NCI-H1436 (cell line): ENCODE results near the gene TSPAN11.
"Not testable (repeated sequence)": the region's sequence is repeated elsewhere in the genome, so short reads cannot be mapped to it uniquely, and the experiment has no call there.

Experiments
- DNase-seq: peaks from one replicate; lab custom pipeline; 2025; lab: John Stamatoyannopoulos, UW

Gene TSPAN11

GRCh38 chr12:31019976-31020375 is 93.4 kb downstream of the TSPAN11 start:
- DNase-seq, result no peak

DNA sequence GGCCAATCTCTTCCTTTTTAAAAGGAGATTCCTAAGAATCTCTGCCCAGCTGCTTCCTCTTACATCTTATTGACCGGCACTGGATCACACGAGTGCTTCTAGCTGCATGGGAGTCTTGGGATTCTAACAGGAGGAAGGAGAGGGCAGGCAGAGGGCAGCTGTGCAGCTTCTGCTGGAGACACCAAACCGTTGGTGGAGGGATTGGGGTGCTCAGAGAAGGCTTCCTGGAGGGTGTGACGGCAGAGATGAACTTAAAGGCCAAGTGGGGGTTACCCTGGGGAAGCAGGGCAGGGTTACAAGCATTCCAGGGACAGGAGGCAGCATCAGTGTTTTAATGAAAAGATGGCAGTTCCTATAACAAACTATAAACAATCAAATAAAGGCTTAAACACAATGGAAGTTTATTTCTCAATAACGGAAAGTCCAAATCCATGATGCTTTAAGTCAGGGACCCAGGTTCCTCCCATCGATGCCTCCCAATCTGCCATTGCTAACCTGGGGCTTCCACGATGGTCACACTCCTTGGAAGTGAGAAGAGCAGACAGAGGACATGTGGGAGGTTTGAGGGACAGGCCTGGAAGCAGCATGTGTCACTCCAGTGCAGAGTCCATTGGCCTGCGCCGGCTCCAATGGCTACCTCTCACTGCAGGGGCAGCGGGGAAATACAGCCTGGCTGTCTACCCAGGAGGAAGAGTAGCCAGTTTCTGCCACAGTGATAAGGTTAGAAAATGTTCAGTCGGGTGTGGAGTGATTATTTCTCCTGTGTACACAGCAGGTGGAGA is 94.0 kb downstream of the TSPAN11 start:
- DNase-seq, result no peak

DNA sequence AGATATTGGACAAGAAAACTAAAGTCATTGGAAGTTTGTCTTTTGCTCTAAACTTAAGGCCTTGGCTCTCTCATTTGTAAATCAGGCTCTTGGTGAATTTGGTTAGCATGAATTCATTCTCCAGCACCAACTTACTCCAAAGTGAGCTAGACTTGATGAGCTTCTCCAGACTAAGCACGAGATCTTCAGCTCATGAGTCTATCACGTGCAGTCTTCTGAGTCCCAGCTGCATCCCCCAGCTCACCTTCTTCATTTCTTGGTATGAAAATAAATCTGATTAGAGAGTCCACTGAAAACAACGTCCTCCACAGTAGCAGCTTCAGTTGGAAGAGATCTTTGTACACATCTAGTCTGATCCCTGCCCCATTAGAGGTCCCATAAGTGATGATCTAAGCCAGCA is 94.6 kb downstream of the TSPAN11 start:
- no peak for DNase-seq

DNA sequence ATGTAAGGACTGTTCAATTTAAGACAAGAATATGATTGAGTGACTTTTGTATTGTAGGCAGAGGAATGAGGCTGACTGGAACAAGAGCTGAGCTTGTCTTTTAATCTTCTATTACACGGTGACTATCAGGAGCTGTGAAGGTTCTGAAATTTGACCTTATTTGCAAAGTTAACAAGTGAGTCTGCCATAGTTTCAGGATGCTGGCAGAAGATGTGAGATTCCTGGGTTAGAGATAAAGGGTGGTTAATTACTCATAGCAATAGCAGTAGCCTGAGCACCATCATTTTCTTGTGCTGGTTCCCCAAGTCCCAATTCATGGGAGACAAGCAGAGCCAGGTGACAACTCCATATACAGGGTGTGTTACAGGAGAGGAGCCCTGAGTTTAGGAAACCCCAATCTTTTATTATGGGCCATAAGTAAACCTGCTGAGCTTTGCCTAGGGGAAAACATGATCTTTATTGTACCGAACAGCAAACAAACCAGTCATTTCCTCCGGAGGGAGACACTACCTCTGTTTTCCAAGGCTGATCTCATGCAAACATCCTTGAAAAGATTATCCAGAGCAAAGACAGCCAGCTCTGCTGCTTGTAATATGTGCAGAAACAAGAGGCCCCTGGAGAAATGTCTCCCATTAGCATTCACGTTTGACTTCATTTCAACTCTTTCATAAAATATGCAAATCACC is 95.4 kb downstream of the TSPAN11 start:
- DNase-seq, result no peak

GRCh38 chr12:31023271-31023724 is 96.8 kb downstream of the TSPAN11 start:
- DNase-seq, result no peak

GRCh38 chr12:31026202-31026601 is 99.7 kb downstream of the TSPAN11 start:
- no peak for DNase-seq

- not testable (repeated sequence) for DNase-seq
These were observed 100.5 kb downstream of the TSPAN11 start for GRCh38 chr12:31027006-31027405.

GRCh38 chr12:31029468-31029867 is 102.9 kb downstream of the TSPAN11 start:
- no peak for DNase-seq

- DNase-seq, result no peak
These were observed 103.5 kb downstream of the TSPAN11 start for GRCh38 chr12:31029916-31030562.

DNA sequence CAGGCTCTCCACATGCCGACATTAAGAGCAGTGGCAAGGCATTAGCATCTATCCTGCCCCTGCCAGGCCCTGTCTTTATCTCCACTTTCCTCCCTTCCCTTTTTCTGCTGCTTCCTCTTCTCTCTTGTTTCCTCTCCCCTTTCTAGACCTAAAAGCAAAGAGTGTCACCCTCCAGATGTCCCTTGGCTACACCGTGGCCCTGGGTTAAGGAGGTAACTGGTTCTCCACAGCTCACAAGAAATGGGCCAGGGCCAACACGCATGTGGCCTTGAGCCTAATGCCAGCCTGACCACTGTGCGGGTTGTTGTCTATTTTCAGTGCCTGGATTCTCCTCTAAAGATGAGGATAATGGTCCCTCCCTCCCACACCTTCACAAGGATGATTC is 105.4 kb downstream of the TSPAN11 start:
- DNase-seq, result no peak

DNA sequence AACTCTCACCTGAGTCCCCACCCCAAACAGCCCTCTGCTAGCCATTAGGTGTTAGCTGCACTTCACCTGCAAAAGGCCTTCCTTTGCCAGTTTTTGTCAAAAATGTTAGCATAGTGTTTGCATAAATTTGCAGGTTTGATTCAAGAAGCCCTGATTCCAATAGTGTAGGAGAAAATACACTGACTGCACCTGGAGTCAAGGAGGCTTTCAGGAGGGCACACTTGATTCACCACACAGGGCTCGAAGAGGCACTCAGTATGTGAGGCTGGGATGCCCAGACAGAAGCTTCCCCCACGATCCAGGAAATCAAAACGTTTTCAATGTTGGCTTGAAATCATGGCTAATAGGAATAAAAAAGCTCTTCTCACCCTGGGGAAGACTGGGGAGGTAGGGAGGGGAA is 106.6 kb downstream of the TSPAN11 start:
- no peak for DNase-seq

DNA sequence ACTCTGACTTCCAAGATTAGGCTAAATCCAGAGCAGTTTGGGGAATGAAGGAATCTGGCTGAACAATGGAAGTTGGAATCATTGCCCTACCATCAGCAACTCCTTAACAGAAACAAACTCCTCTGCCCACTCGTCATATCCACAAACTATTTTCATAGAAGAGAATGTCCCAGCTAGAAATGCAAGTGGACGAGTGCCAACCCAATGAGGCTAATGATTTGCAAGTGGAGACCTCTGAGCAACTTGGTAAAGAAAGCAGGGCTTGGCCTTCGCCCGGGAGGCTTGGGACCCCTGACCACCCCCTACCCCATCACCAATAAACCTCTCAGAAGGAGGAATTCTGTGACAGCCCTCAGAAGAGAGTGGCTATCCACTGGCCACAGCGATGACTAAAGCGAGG is 107.1 kb downstream of the TSPAN11 start:
- no peak for DNase-seq

DNA sequence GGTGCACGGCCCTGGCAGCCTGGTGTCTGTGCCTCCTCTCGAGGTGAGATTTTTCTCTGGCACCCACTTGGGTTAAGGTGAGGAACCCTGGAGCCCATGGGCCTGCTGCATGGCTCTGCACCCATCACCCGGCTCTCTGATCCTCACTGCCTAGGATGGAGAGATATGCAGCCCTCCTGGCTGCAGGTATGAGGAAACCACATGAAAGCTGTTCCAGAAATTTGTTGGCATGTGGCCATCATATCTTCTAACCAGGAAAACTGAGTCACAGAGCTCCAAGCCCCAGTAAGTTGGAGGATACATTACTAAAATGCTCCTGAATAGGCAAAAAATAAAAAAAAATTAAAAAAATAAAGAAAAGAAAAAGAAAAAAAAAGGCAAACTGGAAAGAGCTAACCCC is 107.8 kb downstream of the TSPAN11 start:
- DNase-seq, result no peak

DNA sequence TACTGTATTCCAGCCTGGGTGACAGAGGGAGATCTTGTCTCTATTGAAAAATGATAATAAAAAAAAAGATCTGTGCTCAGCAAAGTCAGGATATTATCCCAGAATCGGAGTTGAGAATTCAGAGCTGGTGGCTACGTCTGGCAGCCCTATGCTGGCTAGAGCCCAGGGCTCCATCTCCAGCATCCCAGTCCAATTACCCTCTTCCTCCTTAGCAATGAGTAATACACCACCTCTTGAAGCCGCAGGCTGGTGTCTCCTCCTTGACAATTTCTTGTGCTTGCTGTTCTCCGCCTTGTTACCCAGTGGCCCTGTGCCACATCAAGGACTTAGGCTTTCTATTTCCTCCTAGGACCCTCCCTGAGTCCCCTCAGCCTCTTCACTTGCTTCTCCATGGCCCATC is 108.7 kb downstream of the TSPAN11 start:
- DNase-seq, result no peak

GRCh38 chr12:31035967-31036665 is 109.6 kb downstream of the TSPAN11 start:
- DNase-seq, result no peak

- DNase-seq, result no peak
These were observed 110.5 kb downstream of the TSPAN11 start for GRCh38 chr12:31037028-31037427.

DNA sequence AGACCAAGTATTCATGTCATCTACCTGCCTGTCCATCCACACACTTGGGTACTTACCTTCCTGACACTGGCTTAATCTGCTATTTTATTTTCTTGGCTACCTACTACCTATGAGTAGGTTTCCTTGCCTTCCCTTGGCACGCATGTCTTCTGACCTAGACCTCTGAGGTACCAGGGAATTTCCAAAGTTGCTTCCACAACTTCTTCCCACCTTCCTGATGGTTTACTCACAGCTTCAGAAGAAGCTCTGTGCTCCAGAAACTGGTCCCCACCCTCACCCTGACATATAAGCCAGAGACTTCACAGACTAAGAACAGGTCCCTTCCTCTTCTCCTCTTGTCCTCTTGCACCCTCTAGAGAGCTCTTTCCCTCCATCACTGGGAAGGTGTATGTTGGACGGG is 111.4 kb downstream of the TSPAN11 start:
- DNase-seq, result no peak

DNA sequence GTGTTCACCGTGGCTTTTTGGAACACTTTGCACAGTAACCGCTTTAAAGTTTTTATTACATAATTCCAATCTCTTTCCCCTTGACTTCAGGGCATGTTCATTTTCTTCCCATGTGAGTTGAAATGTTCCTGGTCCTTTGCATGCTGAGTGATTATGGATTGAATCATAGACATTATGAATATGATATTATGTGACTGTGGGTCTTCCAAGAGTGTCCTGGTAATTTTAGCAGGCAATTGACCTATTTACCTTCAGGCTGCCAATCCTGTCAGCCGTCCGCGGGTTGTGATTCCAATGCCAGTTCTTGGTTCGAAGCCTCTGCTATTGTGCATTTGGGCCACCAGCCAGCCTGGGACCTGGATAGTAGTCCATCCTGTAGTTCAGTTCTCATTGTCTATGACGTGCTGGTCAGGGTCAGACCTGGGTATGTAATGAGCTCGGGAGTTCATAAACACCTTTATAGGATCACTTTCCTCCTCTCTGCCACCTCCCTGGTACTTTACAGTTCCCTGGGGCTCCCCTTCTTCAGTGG is 114.6 kb downstream of the TSPAN11 start:
- no peak for DNase-seq
